HG02943 (cell line): ENCODE results near the gene FGFRL1.
"Not testable (repeated sequence)": the region's sequence is repeated elsewhere in the genome, so short reads cannot be mapped to it uniquely, and the experiment has no call there.

Experiments
- ATAC-seq: cut with Tn5 transposase; IDR thresholded peaks from one replicate; pipeline ENCODE4 v1.9.1; 2021; ENCODE audit warnings: mild to moderate bottlenecking, low read depth, moderate library complexity; ENCODE audit not compliant: unreplicated experiment

Gene FGFRL1

GRCh38 chr4:992297-993110, 18.9 kb upstream of the FGFRL1 start:
- ATAC-seq, result no peak

GRCh38 chr4:993111-994029, 18.1 kb upstream of the FGFRL1 start, which contains the start of gene SLC26A1:
Gene SLC26A1, minus strand, starts transcription at chr4:993404. Its CDS starts 1,701 bp downstream, at chr4:991703.
- ATAC-seq, result no peak

GRCh38 chr4:995311-996026, 16.0 kb upstream of the FGFRL1 start:
- no peak for ATAC-seq

GRCh38 chr4:996030-996996, 15.1 kb upstream of the FGFRL1 start:
- ATAC-seq, result no peak

GRCh38 chr4:996997-997374, 14.4 kb upstream of the FGFRL1 start:
- ATAC-seq, result no peak

GRCh38 chr4:997375-998071, 13.9 kb upstream of the FGFRL1 start:
- no peak for ATAC-seq

- ATAC-seq, result no peak
Measured at GRCh38 chr4:998096-998691, 13.2 kb upstream of the FGFRL1 start.

GRCh38 chr4:999240-999863, 12.1 kb upstream of the FGFRL1 start:
- not testable (repeated sequence) for ATAC-seq

- ATAC-seq, result no peak
Measured at GRCh38 chr4:999882-1000425, 11.5 kb upstream of the FGFRL1 start.

GRCh38 chr4:1000686-1001260, 10.7 kb upstream of the FGFRL1 start:
- ATAC-seq, result no peak

GRCh38 chr4:1001561-1002130, 9.8 kb upstream of the FGFRL1 start:
- ATAC-seq, result no peak

GRCh38 chr4:1002131-1002630, 9.2 kb upstream of the FGFRL1 start:
- ATAC-seq, result no peak

- ATAC-seq, result no peak
Measured at GRCh38 chr4:1002631-1003251, 8.7 kb upstream of the FGFRL1 start.

GRCh38 chr4:1003271-1004070, 8.0 kb upstream of the FGFRL1 start:
- no peak for ATAC-seq

- no peak for ATAC-seq
Measured at GRCh38 chr4:1004071-1004418, 7.4 kb upstream of the FGFRL1 start.
